HepG2 (cell line): Measurements from ENCODE around the gene MMS19. TPM values are rescaled to one million over a fixed set of nuclear protein-coding genes. Genes with fewer than 3 reads are reported as not detected.

ENCODE experiments used
- ATAC-seq: fragments of 200-7000 bp; cut with Tn5 transposase; 3 replicates; pipeline ENCODE4 v1.9.1; 2020; ENCODE audit warnings: mild to moderate bottlenecking, moderate library complexity
- BruUV-seq: library from RNA; stranded (reverse); fragments of 400-500 nt; replicated peaks from 2 replicates; lab custom pipeline; 2021; lab: Mats Ljungman, UMichigan
- CTCF ChIA-PET: fragments of 300-600 bp; formaldehyde crosslinking; extraction: SDS; loops from one replicate; lab custom pipeline; 2021; ENCODE audit warnings: low total read pairs, inconsistent platforms, low intra/inter-chr PET ratio; lab: Yijun Ruan, JAX
- POLR2A ChIA-PET: fragments of 350-600 bp; sonication (Branson Sonifier 250); formaldehyde crosslinking; loops from one replicate; lab custom pipeline; 2020; ENCODE audit warnings: antibody characterized with exemption, inconsistent platforms; lab: Yijun Ruan, JAX
- DNase-seq: peaks from one replicate; pipeline ENCODE4 v3.0.0-alpha.2; 2015; ENCODE audit warnings: low spot score
- FAIRE-seq: peaks from 3 replicates; lab custom pipeline; 2011; peaks lifted over from hg19 to GRCh38; lab: Jason Lieb, UNC
- H2AFZ ChIP-seq: one replicate; pipeline ENCODE4 v1.6.1; 2011; ENCODE audit warnings: low read length, inconsistent platforms
- H3K27ac ChIP-seq: fragments of 300-600 bp; 3 replicates; pipeline ENCODE4 v1.8.0; 2011; ENCODE audit warnings: mixed run types, mild to moderate bottlenecking, mixed read lengths, low read length, inconsistent platforms; ENCODE audit not compliant: insufficient read depth; ENCODE audit errors: extremely low read length
- H3K27me3 ChIP-seq, 2 experiments: fragments of 200-600 bp in 1 of 2; 2 replicates in 1 of 2; 3 replicates in 1 of 2; pipeline versions ENCODE4 v1.6.0 to v1.8.0; 2011; ENCODE audit warnings: low read length in 2 of 2, mild to moderate bottlenecking in 2 of 2, moderate library complexity in 2 of 2, inconsistent platforms in 1 of 2; ENCODE audit not compliant: insufficient read depth in 2 of 2, control insufficient read depth in 1 of 2
- H3K36me3 ChIP-seq, 2 experiments: fragments of 200-600 bp in 1 of 2; replicated peaks in 1 of 2; 2 replicates in 1 of 2; 3 replicates in 1 of 2; pipeline versions ENCODE4 v1.5.1 to v1.8.0; 2011; ENCODE audit warnings: low read length in 2 of 2, inconsistent platforms in 1 of 2; ENCODE audit not compliant: insufficient read depth in 2 of 2, control insufficient read depth in 1 of 2
- H3K4me1 ChIP-seq: 2 replicates; pipeline ENCODE4 v1.5.1; 2012; ENCODE audit warnings: low read length, inconsistent platforms; ENCODE audit not compliant: insufficient read depth
- H3K4me2 ChIP-seq: 2 replicates; pipeline ENCODE4 v1.6.0; 2011; ENCODE audit warnings: low read depth, low read length, inconsistent platforms
- H3K4me3 ChIP-seq, 3 experiments: fragments of 200-600 bp in 1 of 3; sonication (generic), shearing (Covaris generic) in 1 of 3; replicated peaks in 1 of 3; 2 replicates each; pipeline ENCODE4 v1.5.1; 2011 to 2016; ENCODE audit warnings: low read length in 3 of 3, inconsistent platforms in 2 of 3, low read depth in 2 of 3, mild to moderate bottlenecking in 2 of 3, control low read depth in 1 of 3, mixed read lengths in 1 of 3; ENCODE audit not compliant: insufficient read depth in 1 of 3
- H3K79me2 ChIP-seq: one replicate; pipeline ENCODE4 v1.6.1; 2011; ENCODE audit warnings: low read length, inconsistent platforms; ENCODE audit not compliant: insufficient read depth
- H3K9ac ChIP-seq: 2 replicates; pipeline ENCODE4 v1.6.0; 2011; ENCODE audit warnings: mild to moderate bottlenecking, low read depth, low read length, inconsistent platforms; ENCODE audit not compliant: insufficient read depth
- H3K9me3 ChIP-seq: 2 replicates; pipeline ENCODE4 v1.5.1; 2012; ENCODE audit warnings: mild to moderate bottlenecking, low read length
- H4K20me1 ChIP-seq: 2 replicates; pipeline ENCODE4 v1.6.0; 2011; ENCODE audit warnings: inconsistent platforms, mild to moderate bottlenecking, low read length, moderate library complexity; ENCODE audit not compliant: insufficient read depth
- FOXP1 ChIP-seq, 2 experiments: fragments of 450-650 bp in 1 of 2; IDR thresholded peaks; 2 replicates each; pipeline ENCODE4 v1.6.1; 2017 to 2018; ENCODE audit warnings: antibody characterized with exemption in 1 of 2
- MTA3 ChIP-seq: sonication (generic); formaldehyde crosslinking; IDR thresholded peaks from 2 replicates; pipeline ENCODE4 v1.4.0; 2020; ENCODE audit warnings: missing genetic modification reagents
- ZBTB8A ChIP-seq: sonication (generic); formaldehyde crosslinking; IDR thresholded peaks from 2 replicates; pipeline ENCODE4 v1.4.0; 2020; ENCODE audit warnings: mild to moderate bottlenecking, low read depth, missing genetic modification reagents, borderline replicate concordance
- ZNF589 ChIP-seq: sonication (generic); formaldehyde crosslinking; conservative IDR thresholded peaks from 2 replicates; pipeline ENCODE4 v1.8.0; 2022; ENCODE audit warnings: mild to moderate bottlenecking, moderate library complexity, missing genetic modification reagents
- WGBS: methylation state at CpG from one replicate; pipeline ENCODE4 v1.1.6; 2017; ENCODE audit warnings: low lambda C conversion rate; 5-methylcytosine and 5-hydroxymethylcytosine counted together
- in situ Hi-C: cut with HindIII; loops from 2 replicates; pipeline ENCODE4 v1.10.0; 2017; ENCODE audit warnings: low pct_unique_long_range_greater_than_20kb; ENCODE audit not compliant: extremely low pct_ligation_motif_present
- intact Hi-C: fragments of 100-400 bp; cut with micrococcal nuclease; formaldehyde crosslinking; loops from one replicate; pipeline ENCODE4 v1.10.0; 2022; ENCODE audit not compliant: unreplicated experiment
- polyA plus RNA-seq, 8 experiments: library from polyadenylated mRNA; depleted of rRNA in 3 of 8; stranded (reverse) in 7 of 8; unstranded in 1 of 8; fragments of >200 nt; fragmentation: Illumina TruSeq in 4 of 8; extraction: Trizol in 4 of 8; gene quantifications; 2 replicates each; pipeline versions ENCODE4 v1.2.1 to v1.2.3, GENCODE V29; 2011 to 2016; ENCODE audit warnings: low read depth in 4 of 8, missing spikeins in 1 of 8, mixed read lengths in 1 of 8; ENCODE audit not compliant: insufficient read depth in 1 of 8
- total RNA-seq, 5 experiments: library from RNA; depleted of rRNA; stranded (reverse); fragments of >200 nt; fragmentation: Illumina TruSeq; extraction: Trizol; gene quantifications; 2 replicates each; pipeline ENCODE4 v1.2.3, GENCODE V29; 2016; ENCODE audit warnings: low read depth in 1 of 5
- TF ChIP-seq, protein P1 (sequence below): sonication (generic); formaldehyde crosslinking; IDR thresholded peaks from 2 replicates; pipeline ENCODE4 v1.4.0; 2020; ENCODE audit warnings: missing genetic modification reagents
- TF ChIP-seq, protein P2 (sequence below): sonication (generic); formaldehyde crosslinking; conservative IDR thresholded peaks from 2 replicates; pipeline ENCODE4 v1.4.0; 2020; ENCODE audit warnings: missing genetic modification reagents

Gene MMS19
- total and polyA plus RNA-seq, 2 of the 13 experiments (the other 11 are each of a cell fraction or from before 2014, with no cell fraction given): 76.4 to 107 TPM

- TF ChIP-seq FOXP1 (IDR thresholded peaks at IDR 0.05) (no peak), FOXP1 (CRISPR knock-in tag; IDR thresholded peaks at IDR 0.05) (peak; percentile 32; the same call in 1 of the 2 replicates), MTA3 (CRISPR knock-in tag) (no peak), ZNF589 (no peak)
- TF ChIP-seq, protein P1, sequence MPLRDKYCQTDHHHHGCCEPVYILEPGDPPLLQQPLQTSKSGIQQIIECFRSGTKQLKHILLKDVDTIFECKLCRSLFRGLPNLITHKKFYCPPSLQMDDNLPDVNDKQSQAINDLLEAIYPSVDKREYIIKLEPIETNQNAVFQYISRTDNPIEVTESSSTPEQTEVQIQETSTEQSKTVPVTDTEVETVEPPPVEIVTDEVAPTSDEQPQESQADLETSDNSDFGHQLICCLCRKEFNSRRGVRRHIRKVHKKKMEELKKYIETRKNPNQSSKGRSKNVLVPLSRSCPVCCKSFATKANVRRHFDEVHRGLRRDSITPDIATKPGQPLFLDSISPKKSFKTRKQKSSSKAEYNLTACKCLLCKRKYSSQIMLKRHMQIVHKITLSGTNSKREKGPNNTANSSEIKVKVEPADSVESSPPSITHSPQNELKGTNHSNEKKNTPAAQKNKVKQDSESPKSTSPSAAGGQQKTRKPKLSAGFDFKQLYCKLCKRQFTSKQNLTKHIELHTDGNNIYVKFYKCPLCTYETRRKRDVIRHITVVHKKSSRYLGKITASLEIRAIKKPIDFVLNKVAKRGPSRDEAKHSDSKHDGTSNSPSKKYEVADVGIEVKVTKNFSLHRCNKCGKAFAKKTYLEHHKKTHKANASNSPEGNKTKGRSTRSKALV (CRISPR knock-in tag): no peak
Measured at GRCh38 chr10:97525683-97526110, 27.5 kb upstream of the MMS19 start (continued).

DNA sequence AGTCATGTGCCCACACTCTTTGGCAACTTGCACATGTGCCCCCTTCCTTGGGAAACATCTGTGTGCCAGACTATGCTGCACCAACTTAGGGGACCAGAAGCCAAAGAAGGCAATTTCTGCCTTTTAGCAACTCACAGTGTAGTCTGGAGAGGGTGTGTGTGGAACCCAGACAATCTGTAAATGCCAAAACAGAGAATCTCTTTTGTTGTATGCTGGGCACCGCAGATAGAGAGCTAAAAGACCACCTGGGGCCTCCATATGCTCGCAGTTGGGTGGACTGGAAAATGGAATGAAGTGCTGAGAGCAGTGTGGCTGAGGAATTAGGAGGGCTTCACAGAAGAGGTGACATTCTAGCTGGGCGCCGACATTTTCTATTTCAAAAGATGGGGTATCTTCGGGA is 26.9 kb upstream of the MMS19 start:
- in situ Hi-C loops (no loop called here), intact Hi-C loops (no loop called here)
- no peaks in the 10 kb centered on the region for H3K9me3 ChIP-seq
- BruUV-seq: no TSS peak
- H3K4me2 ChIP-seq: peak overlapping the region; percentile 45; the same call in 1 of the 2 replicates
- no peak overlapping the region for H2AFZ ChIP-seq
- H3K27ac ChIP-seq: peak overlapping the region; percentile 11
- no peaks in the 10 kb centered on the region for H3K27me3 ChIP-seq
- H3K4me1 ChIP-seq: peaks cover 39% of the 10 kb centered on the region
- no peak for FAIRE-seq
- no peak overlapping the region for H3K4me3 ChIP-seq
- H3K36me3 ChIP-seq: no peaks in the 10 kb centered on the region
- H3K79me2 ChIP-seq: no peaks in the 10 kb centered on the region
- H4K20me1 ChIP-seq: no peaks in the 10 kb centered on the region
- no peak for ATAC-seq
- ChIA-PET CTCF (no interaction called here), POLR2A (no interaction called here)
- TF ChIP-seq, protein P2, sequence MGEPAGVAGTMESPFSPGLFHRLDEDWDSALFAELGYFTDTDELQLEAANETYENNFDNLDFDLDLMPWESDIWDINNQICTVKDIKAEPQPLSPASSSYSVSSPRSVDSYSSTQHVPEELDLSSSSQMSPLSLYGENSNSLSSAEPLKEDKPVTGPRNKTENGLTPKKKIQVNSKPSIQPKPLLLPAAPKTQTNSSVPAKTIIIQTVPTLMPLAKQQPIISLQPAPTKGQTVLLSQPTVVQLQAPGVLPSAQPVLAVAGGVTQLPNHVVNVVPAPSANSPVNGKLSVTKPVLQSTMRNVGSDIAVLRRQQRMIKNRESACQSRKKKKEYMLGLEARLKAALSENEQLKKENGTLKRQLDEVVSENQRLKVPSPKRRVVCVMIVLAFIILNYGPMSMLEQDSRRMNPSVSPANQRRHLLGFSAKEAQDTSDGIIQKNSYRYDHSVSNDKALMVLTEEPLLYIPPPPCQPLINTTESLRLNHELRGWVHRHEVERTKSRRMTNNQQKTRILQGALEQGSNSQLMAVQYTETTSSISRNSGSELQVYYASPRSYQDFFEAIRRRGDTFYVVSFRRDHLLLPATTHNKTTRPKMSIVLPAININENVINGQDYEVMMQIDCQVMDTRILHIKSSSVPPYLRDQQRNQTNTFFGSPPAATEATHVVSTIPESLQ (CRISPR knock-in tag): no peak
- TF ChIP-seq ZBTB8A (CRISPR knock-in tag): no peak
- no peak overlapping the region for H3K9ac ChIP-seq
- WGBS: 91% methylated on average over 5 of the region's 5 CpGs
- DNase-seq: no peak
